Sigmoid colon (tissue), 7 donors: ENCODE data around the gene TBCK. TPM values are rescaled to one million over a fixed set of nuclear protein-coding genes. Genes with fewer than 3 reads are reported as not detected.

Experiments used
- DNase-seq: peaks from one replicate; pipeline ENCODE4 v3.0.0-alpha.2; 2019
- H3K27ac ChIP-seq, 4 donors: fragments of 200-600 bp; sonication (generic); one replicate each; pipeline ENCODE4 v1.5.1; 2016 to 2019; ENCODE audit warnings: mild to moderate bottlenecking in 1 of 4
- H3K27me3 ChIP-seq, 3 donors: fragments of 200-600 bp; sonication (generic); one replicate each; pipeline ENCODE4 v1.5.1; 2019; ENCODE audit warnings: mild to moderate bottlenecking in 1 of 3
- H3K36me3 ChIP-seq, 4 donors: fragments of 200-600 bp; sonication (generic); one replicate each; pipeline ENCODE4 v1.5.1; 2016 to 2019
- H3K4me1 ChIP-seq, 4 donors: fragments of 200-600 bp; sonication (generic); one replicate each; pipeline ENCODE4 v1.5.1; 2017 to 2019
- H3K4me3 ChIP-seq, 4 donors: fragments of 200-600 bp; sonication (generic); one replicate each; pipeline ENCODE4 v1.5.1; 2017 to 2019; ENCODE audit warnings: mild to moderate bottlenecking in 2 of 4, moderate library complexity in 1 of 4
- H3K9me3 ChIP-seq, 4 donors: fragments of 200-600 bp in 3 of 4; sonication (generic) in 3 of 4; one replicate each; pipeline versions ENCODE4 v1.5.1 to v1.6.1; 2013 to 2019
- EP300 ChIP-seq, 4 donors: sonication (generic); formaldehyde crosslinking; IDR thresholded peaks; one replicate each; pipeline ENCODE4 v1.6.1; 2017; ENCODE audit warnings: antibody characterized with exemption in 4 of 4
- POLR2A ChIP-seq, 2 donors: fragments of 450-650 bp; IDR thresholded peaks; one replicate each; pipeline ENCODE4 v1.6.1; 2016; ENCODE audit warnings: antibody characterized with exemption in 2 of 2, mild to moderate bottlenecking in 2 of 2, moderate library complexity in 2 of 2
- POLR2AphosphoS5 ChIP-seq, 4 donors: sonication (generic); formaldehyde crosslinking; IDR thresholded peaks; one replicate each; pipeline ENCODE4 v1.6.1; 2017; ENCODE audit warnings: antibody characterized with exemption in 4 of 4
- WGBS, 2 donors: extraction: QIAGEN DNeasy Blood & Tissue Kit; methylation state at CpG; one replicate each; pipeline ENCODE4 v1.1.7; 2013; 5-methylcytosine and 5-hydroxymethylcytosine counted together
- intact Hi-C: fragments of 100-400 bp; cut with DNase I; formaldehyde crosslinking; loops from one replicate; pipeline ENCODE4 v1.15.1; 2023
- polyA plus RNA-seq, 3 donors: library from polyadenylated mRNA; stranded (reverse); fragments of 200-250 nt; gene quantifications; one replicate each; pipeline ENCODE4 v1.2.3, GENCODE V29; 2013
- total RNA-seq, 4 donors: library from RNA; depleted of rRNA; stranded (reverse); fragments of >200 nt; gene quantifications; one replicate each; pipeline ENCODE4 v1.1.0, GENCODE V29; 2016
- TF ChIP-seq, protein P1 (sequence below), 4 experiments: fragments of 450-650 bp in 3 of 4; fragments of 200-600 bp in 1 of 4; IDR thresholded peaks; one replicate each; pipeline ENCODE4 v1.5.1; 2016 to 2019; ENCODE audit warnings: antibody characterized with exemption in 4 of 4, mild to moderate bottlenecking in 3 of 4, moderate library complexity in 2 of 4
- donor health status: healthy with polysubstance abuse.
- donor health status: Bipolar disorder and iron deficiency.
- donor health status: healthy.

TBCK gene
- 10 to 100 TPM; 26.3 to 43.5 (median 38.4) TPM for total RNA-seq
- polyA plus RNA-seq, result 1 to 10 TPM; 4.8 to 9.6 (median 5.1) TPM

GRCh38 chr4:106315968-106316772, at the start of gene TBCK, which contains the start of gene AIMP1:
Gene TBCK, minus strand, starts transcription at chr4:106316209. Its CDS starts 7,249 bp downstream, at chr4:106308960.
Gene AIMP1, plus strand, starts transcription at chr4:106316550. Its CDS starts 8,460 bp downstream, at chr4:106325010.
- DNase-seq, result peak; percentile 93
- Histone ChIP-seq H3K27ac (peak within 1 kb of the TSS; percentile 92 to 99 (median 94)), H3K4me3 (peak within 1 kb of the TSS; percentile 73 to 97 (median 87)), H3K27me3 (no peaks in the 10 kb centered on the region), H3K36me3 (peaks cover 0 to 2% (median 0%) of the 10 kb centered on the region in 4 donors), H3K9me3 (no peaks in the 10 kb centered on the region), H3K4me1 (peaks cover 0 to 43% (median 30%) of the 10 kb centered on the region in 4 donors)
- WGBS, 2 donors, result 0% methylated on average over 44 of the region's 44 CpGs
- intact Hi-C loops, result loop anchor here (10.0 kb wide), 1 partner anchor 1399 kb away; no protein-coding TSS in a partner anchor
- TF ChIP-seq POLR2AphosphoS5 (IDR thresholded peaks at IDR 0.05) (peak; percentile 63 to 94 (median 82)), POLR2A (IDR thresholded peaks at IDR 0.05) (peak; percentile 81 to 86)
- TF ChIP-seq, protein P1, sequence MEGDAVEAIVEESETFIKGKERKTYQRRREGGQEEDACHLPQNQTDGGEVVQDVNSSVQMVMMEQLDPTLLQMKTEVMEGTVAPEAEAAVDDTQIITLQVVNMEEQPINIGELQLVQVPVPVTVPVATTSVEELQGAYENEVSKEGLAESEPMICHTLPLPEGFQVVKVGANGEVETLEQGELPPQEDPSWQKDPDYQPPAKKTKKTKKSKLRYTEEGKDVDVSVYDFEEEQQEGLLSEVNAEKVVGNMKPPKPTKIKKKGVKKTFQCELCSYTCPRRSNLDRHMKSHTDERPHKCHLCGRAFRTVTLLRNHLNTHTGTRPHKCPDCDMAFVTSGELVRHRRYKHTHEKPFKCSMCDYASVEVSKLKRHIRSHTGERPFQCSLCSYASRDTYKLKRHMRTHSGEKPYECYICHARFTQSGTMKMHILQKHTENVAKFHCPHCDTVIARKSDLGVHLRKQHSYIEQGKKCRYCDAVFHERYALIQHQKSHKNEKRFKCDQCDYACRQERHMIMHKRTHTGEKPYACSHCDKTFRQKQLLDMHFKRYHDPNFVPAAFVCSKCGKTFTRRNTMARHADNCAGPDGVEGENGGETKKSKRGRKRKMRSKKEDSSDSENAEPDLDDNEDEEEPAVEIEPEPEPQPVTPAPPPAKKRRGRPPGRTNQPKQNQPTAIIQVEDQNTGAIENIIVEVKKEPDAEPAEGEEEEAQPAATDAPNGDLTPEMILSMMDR (IDR thresholded peaks at IDR 0.05), result no peak

DNA sequence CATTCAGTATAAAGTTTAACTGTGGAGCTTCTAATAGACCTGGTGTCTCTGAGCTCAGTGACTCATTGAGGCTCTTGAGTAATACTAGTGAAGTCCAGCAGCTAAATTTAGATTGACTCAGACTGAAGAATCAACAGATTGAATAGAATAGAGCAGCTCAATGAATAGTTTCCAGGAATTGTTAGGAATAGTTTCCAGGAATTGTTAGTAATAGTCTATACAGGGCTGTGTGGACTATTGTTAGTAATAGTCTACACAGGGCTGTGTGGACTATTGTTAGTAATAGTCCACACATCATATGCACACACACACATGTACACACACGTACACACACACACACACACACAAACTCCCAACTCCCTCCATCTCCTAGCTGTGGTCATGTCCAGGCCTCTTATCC, 49.6 kb upstream of the TBCK start:
- TF ChIP-seq EP300 (IDR thresholded peaks at IDR 0.05) (no peak), POLR2A (IDR thresholded peaks at IDR 0.05) (no peak), POLR2AphosphoS5 (IDR thresholded peaks at IDR 0.05) (no peak)
- TF ChIP-seq, protein P1 (IDR thresholded peaks at IDR 0.05), result no peak
- no peaks in the 10 kb centered on the region for H3K36me3 ChIP-seq
- peaks cover 0 to 17% (median 15%) of the 10 kb centered on the region in 4 donors for H3K4me1 ChIP-seq
- no peak overlapping the region for H3K4me3 ChIP-seq
- intact Hi-C loops, result loop anchor here (10.0 kb wide), 2 partner anchors 669 to 1149 kb away; partner anchors contain the start of gene DKK2
- H3K27me3 ChIP-seq, result no peaks in the 10 kb centered on the region
- H3K9me3 ChIP-seq, result no peaks in the 10 kb centered on the region
- DNase-seq, result no peak
- H3K27ac ChIP-seq, result peak overlapping the region in 2 of 4 donors; percentile 9 to 48
- 79 to 89% methylated on average over 1 of the region's 1 CpG for WGBS, 2 donors

DNA sequence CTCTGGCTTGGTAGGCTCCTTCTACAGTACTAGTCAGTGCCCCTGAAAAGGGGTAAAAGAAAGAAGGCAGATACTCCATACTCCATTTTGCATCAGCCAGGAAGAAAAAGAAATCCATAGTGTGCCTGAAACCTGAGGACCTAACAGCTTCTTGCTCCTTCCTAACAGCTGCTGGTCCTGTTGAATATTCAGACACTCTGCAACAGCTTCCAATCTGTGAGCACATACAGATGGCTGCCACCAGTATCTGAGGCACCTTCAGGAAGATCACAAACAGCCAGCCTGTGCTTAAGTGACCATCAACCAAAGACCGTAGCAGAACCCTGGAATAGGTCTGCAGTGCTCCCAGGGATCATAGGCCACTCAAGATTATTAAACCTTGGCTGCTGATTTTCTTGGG, 48.3 kb upstream of the TBCK start:
- H3K4me1 ChIP-seq, result peaks cover 0 to 15% (median 11%) of the 10 kb centered on the region in 4 donors
- no peak overlapping the region for H3K4me3 ChIP-seq
- no peak for TF ChIP-seq POLR2AphosphoS5 (IDR thresholded peaks at IDR 0.05)
- no peak for TF ChIP-seq POLR2A (IDR thresholded peaks at IDR 0.05)
- TF ChIP-seq, protein P1 (IDR thresholded peaks at IDR 0.05), result no peak
- no peak for TF ChIP-seq EP300 (IDR thresholded peaks at IDR 0.05)
- 86 to 91% methylated on average over 1 of the region's 1 CpG for WGBS, 2 donors
- no peak overlapping the region for H3K27ac ChIP-seq
- H3K36me3 ChIP-seq, result no peaks in the 10 kb centered on the region
- H3K27me3 ChIP-seq, result no peaks in the 10 kb centered on the region
- H3K9me3 ChIP-seq, result no peaks in the 10 kb centered on the region
- intact Hi-C loops, result loop anchor here (10.0 kb wide), 2 partner anchors 671 to 1151 kb away; partner anchors contain the start of gene DKK2
- DNase-seq, result no peak

DNA sequence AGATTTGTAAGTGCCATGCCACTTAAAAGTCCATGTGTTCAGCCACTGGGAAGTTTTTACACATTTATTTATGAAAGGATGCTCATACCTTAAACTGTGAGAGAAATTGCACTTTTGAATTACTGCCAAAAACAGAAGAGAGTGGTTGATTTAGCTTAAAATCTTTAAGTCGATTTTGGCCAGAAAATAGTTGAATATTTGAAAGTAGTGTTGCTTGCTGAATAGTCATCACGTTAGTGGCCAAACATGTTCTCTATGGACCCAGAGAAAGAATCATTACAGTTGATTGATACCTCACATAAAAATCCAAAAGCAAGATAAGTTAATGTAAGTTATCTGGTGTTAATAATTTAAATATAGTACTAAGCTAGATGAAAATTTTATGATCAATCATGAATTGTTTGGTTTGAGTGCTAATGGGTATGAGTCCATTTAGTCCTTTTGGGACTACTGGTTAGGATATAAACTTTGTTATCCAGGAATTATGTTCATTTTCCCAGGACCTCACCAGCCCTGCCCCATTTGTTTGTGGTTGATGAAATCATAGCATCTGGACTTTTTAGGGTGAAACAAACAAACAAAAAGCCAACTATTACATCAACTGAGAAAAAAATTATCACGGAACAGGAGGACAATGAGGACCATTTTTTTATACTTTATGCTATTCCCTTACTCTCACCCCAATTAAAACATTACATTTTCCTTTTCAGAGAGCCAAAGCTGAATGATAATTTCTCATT, 46.2 kb upstream of the TBCK start:
- intact Hi-C loops, result loop anchor here (10.0 kb wide), 2 partner anchors 673 to 1153 kb away; partner anchors contain the start of gene DKK2
- Histone ChIP-seq H3K4me1 (peaks cover 0 to 15% (median 9%) of the 10 kb centered on the region in 4 donors), H3K27me3 (no peaks in the 10 kb centered on the region), H3K4me3 (no peak overlapping the region), H3K27ac (no peak overlapping the region), H3K9me3 (no peaks in the 10 kb centered on the region), H3K36me3 (no peaks in the 10 kb centered on the region)
- no peak for DNase-seq
- TF ChIP-seq EP300 (IDR thresholded peaks at IDR 0.05), result no peak
- no peak for TF ChIP-seq POLR2AphosphoS5 (IDR thresholded peaks at IDR 0.05)
- TF ChIP-seq, protein P1 (IDR thresholded peaks at IDR 0.05), result no peak
- TF ChIP-seq POLR2A (IDR thresholded peaks at IDR 0.05), result no peak
- WGBS, 2 donors, result 76 to 78% methylated on average over 3 of the region's 3 CpGs
